NCI-H1417 treated with DMSO at 0.1 percent for 48 hours (cell line): ENCODE measurements around the gene TMEM95.
"Not testable (repeated sequence)": the region's sequence is repeated elsewhere in the genome, so short reads cannot be mapped to it uniquely, and the experiment has no call there.

Source experiments
- DNase-seq: peaks from one replicate; lab custom pipeline; 2025; lab: John Stamatoyannopoulos, UW

Gene TMEM95

DNA sequence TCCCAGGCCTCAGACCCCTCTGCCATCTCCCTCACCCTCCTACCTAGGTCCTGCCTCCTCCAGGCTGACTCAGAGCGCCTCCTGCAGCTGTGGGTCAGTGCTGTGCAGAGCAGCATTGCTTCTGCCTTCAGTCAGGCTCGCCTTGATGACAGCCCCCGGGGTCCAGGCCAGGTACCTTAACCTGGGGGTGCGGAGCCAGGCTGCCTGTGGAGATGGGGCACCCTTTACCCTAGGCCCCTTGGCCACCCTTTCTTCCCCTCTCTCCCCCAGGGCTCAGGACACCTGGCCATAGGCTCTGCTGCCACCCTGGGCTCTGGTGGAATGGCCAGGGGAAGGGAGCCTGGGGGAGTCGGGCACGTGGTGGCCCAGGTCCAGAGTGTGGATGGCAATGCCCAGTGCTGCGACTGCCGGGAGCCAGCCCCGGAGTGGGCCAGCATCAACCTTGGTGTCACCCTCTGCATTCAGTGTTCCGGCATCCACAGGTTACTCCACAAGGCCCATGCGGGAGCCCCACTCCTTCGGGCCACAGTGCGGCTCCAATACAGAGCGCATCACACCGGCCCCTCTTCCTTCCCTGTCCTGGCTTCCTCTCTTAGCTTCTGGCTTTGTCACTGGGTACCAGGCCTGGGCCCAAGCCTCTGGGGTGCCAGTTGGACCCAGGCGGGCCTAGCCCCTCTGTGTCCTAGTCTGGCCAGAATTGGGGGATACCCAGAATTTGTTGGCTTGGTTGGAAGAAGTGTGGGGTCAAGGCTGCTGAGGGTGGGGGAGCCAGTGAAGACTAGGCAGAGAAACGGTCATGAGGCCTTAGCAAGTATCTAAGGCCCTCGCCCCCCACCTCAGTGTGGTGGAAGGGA lies 8.0 kb upstream of the TMEM95 start:
- no peak for DNase-seq

DNA sequence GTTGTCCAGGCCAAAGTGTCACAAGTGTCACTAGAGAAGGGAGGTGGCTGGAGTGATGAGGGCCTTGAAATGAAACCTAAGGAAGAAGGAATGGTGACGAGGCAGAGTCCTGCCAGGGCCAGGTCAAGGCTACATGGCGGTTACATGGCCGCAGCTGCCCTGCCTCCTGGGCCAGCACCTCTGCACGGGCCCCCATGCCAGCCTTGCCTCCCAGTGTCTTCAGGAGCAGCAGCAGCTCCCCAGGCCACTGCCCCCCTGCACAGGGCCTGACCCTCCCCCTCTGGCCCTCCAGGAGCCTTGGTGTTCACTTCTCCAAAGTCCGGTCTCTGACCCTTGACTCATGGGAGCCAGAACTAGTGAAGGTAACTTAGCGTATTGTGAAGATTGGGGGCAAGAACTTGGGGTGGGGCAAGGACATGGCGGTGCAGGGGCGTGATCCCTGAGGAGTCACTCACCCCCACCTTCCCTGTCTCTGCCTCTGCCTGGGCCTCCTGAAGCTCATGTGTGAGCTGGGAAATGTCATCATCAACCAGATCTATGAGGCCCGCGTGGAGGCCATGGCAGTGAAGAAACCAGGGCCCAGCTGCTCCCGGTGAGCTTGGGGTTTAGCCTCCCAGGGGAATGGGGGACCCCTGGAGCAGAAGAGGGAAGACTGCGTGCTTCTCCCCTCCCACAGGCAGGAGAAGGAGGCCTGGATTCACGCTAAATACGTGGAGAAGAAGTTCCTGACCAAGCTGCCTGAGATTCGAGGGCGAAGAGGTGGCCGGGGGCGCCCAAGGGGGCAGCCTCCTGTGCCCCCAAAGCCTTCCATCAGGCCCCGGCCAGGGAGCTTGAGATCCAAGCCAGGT lies 7.1 kb upstream of the TMEM95 start:
- DNase-seq, result no peak

DNA sequence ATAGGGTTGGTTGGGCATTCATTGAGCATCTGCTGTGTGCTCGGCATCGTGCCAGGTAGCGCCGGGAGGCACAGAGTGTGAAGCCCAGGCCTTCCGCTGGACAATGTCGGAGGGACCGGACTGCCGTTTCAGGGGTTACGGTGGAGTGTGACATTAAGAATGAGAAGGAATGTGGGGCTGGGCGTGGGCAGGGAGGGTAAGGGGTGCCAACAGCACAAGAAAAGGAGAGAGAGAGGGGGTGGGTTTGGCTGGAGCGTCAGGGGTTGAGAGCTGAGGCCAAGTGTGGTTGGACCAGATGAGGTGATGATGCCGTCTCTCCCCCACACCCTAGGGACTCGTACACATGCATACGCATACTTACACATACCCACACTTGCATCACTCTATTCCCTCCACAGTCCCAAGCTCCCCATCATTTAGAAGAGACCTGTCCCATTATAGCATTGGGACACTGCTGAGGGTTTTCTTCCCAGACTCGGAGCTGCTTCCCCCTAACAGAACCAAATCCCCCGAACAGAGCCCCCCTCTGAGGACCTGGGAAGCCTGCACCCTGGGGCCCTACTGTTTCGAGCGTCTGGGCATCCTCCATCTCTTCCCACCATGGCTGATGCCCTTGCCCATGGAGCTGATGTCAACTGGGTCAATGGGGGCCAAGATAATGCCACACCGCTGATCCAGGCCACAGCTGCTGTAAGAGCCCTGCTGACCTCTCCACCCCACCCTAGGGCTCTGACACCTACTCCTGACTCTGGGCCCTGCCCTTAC lies 6.3 kb upstream of the TMEM95 start:
- no peak for DNase-seq

DNA sequence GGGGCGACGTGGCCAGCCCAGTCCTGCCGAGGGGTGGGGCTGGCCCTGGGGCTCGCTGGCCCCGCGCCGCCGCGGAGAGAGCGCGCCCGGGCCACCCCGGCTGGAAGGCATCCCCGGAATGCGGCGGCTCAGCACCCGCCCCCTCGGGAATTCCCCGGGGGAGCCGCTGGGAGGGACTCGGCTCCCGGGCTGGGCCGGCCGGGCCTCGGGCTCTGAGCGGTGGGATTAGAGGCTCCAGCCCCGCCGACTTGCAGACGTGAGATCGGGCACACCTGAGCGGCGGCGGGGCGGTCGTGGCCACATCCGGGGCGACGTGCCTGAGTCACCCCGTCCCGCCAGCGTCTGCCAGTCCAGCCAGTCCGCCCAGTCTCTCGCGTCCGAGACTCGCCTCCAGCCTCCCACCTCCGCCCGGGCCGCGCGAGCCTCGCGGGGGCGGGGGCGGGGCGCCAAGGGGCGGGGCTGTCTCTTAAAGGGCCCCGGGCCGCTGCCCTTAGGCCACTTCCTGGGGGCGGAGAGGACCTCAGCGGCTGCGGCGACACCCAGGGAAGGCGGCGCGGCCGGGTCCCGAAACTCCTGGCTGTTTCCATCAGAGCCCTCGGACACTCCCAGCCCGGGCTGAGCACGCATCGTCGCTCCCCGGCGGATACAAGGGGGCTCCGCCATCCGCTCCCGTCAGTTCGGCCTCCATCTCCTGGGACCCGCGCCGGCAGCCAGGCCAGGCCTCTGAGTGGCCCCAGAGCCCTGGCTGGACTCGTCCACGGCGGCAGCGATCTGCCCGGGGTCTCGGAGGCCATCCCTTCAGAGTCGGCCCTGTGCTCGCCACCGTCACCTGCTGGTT lies 3.1 kb upstream of the TMEM95 start, which contains the start of gene KCTD11:
Gene KCTD11 (plus strand): TSS at position 498 of the 838 bp plus-strand sequence.
- no peak for DNase-seq

DNA sequence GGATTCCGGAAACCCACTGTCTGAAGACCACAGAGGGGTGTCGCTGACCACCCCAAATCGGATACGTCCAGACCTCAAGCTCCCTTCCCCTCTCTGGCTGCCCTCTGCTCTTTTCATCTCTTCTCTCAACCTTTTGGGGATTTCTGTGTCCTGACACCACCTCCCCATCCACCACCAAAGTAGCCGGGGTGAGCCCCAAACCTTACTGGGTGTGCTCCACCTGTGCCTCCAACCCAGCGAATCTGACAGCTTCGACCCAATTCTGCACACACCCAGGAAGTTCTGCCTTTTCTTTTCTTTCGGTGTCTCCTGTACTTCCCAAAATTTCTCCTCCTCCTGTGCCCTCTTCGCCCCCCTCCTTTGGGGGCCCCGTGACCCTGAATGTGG lies 2.5 kb upstream of the TMEM95 start:
- DNase-seq, result no peak

DNA sequence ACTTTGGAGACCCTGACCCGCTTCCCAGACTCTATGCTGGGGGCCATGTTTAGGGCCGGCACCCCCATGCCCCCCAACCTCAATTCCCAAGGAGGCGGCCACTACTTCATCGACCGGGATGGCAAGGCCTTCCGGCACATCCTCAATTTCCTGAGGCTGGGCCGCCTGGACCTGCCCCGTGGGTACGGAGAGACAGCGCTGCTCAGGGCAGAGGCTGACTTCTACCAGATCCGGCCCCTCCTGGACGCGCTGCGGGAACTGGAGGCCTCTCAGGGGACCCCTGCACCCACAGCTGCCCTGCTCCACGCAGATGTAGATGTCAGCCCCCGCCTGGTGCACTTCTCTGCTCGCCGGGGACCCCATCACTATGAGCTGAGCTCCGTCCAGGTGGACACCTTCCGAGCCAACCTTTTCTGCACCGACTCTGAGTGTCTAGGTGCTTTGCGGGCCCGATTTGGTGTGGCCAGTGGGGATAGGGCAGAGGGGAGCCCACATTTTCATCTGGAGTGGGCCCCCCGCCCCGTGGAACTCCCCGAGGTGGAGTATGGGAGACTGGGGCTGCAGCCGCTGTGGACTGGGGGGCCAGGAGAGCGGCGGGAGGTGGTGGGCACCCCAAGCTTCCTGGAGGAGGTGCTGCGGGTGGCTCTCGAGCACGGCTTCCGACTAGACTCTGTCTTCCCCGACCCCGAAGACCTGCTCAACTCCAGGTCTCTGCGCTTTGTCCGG lies 1.9 kb upstream of the TMEM95 start:
- no peak for DNase-seq

DNA sequence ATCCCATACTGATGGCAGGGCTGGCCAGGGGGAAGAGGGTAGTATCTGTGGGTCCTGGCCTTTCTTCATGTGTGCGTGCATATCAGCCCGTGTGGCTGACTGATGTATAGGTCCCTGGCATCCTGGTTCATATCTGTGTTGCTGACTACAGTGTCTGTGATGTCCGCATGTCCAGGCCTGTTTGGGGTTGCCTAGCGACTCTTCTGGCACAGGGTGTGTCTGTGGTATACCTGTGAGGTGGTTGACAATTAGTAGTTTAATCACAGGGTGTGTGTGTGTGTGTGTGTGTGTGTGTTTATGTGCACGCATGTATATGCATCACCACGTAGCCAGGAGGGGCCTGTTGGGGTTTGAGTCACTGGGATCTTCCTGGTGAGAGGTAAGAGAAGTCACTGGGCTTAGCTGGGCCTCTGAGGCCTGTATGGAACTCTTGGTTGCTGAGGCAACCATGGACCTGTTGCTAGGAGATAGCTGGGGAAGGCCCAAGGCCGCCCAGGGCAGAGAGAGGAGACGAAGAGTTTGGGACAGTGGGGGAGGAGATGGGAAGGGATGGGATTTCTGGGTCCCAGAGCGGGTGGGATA lies 603 bp upstream of the TMEM95 start:
- DNase-seq, result no peak

DNA sequence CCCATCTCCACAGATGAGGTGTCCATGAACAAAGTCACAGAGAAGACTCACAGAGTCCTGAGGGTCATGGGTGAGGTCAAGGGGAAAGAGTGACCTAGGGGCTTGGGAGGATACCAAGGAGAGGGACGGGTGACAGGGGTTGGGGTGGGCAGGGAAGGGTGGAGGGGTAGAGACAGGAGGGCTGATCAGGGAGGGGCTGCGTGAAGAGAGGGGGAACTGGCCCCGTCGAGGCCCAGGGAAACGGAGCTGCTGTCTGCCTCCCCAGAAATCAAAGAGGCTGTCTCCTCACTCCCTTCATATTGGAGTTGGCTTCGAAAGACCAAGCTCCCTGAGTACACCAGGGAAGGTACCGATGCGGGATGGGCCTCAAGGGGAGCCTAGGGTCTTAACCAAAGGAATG lies 617 bp downstream of the TMEM95 start:
- no peak for DNase-seq

DNA sequence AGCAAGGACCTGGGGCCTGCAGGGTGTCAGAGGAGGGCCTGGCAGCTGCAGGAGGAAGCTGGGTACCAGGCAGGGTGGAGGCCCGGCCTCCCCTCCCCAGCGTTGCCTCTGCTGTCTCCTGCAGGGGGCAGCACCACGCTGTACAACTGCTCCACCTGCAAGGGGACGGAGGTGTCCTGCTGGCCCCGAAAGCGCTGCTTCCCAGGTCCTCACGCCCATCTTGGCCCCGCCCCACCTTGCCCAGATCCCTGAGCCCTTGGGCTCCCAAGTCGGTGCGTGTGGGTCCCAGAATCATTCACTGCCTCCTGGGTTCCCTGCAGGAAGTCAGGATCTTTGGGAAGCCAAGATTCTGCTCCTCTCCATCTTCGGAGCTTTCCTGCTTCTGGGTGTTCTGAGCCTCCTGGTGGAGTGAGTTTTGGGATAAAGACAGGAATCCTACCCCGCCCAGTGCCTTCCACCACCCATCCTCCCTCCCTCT lies 1.2 kb downstream of the TMEM95 start:
- no peak for DNase-seq

DNA sequence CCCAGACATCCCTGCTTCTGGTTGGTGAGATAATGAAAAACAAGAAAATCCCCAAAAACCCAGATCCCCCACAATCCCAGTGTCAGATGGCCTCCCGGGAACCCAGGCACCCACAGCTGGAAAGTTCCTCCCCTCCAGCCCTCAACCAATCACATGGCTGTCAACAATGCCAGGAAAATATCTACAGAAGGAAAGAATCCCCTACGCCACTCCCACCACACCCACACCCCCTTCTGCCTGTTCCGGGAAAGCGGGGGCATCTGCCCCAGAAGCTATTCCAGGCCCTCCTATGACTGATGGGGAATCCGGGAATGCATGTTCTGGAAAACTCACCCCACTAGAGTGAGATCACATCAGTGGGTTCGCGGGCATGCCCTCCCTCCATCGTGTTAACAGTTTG lies 1.8 kb downstream of the TMEM95 start:
- no peak for DNase-seq

DNA sequence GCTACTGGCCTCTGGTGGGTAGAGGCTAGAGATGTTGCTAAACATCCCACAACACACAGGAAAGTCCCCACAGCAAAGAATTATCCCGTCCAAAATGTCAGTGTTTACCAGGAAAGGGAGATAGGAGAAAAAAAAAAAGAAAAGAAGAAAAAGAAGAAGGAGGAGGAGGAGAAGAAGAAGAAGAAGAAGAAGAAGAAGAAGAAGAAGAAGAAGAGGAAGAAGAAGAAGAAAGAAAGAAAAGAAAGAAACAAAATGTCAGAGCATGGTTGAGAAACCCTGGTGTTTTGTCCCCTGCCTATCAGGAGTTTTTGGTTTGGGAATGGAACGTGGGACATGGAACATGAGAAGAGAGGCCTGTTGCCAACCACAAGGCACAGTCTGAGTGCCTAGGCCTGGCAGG lies 2.4 kb downstream of the TMEM95 start:
- no peak for DNase-seq

DNA sequence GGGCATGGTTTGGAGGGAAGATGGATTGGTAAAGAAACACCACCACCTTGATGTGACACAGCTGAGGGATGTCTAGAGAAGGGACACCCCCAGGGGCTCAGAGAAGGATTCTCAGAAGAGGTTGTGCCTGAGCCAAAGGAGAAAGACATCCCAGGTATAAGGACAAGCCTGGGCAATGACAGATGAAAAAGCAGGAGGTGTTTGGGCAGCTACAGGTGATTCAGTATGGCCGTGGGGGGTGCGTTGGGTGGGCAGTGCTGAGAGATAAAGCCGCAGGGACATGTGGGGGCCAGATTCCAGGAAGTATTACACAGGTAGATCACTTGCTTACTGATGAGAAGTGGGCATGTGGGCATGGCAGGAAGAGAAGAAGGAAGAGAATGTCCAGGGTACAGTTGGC lies 7.0 kb downstream of the TMEM95 start:
- DNase-seq, result no peak

DNA sequence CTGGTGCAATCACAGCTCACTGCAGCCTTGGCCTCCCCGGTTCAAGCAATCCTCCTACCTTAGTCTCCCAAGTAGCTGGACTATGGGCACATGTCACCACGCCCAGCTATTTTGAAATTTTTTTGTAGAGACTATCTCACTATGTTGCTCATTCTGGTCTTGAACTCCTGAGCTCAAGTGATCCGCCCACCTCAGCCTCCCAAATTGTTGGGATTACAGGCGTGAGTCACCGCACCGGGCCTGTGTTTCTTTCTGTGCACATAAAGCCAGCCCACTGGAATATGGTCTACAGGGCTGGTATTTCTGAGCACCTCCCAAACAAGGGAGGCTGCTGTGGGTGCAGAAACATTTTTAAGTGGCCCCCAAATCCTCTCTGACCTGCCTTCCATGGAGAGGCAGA lies 8.4 kb downstream of the TMEM95 start:
- DNase-seq, result no peak

DNA sequence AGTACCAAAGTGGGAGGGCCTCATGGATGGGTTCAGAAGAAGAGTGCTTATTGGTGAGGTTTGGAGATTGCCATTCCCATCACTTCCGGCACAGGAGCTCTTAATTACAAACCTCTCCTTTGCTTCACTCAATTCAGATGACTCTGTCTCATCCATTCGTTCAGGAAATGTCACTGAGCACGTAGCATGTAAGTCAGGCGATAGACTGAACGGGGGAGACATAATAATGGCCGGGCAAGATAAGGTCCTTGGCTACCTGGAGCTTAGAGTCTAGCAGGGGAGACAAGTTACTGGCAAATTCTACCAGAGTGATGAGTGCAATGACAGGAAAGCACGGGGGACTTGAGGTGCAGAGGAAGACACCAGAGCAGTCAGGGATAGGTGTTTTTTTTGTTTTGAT lies 11.0 kb downstream of the TMEM95 start:
- DNase-seq, result not testable (repeated sequence)

DNA sequence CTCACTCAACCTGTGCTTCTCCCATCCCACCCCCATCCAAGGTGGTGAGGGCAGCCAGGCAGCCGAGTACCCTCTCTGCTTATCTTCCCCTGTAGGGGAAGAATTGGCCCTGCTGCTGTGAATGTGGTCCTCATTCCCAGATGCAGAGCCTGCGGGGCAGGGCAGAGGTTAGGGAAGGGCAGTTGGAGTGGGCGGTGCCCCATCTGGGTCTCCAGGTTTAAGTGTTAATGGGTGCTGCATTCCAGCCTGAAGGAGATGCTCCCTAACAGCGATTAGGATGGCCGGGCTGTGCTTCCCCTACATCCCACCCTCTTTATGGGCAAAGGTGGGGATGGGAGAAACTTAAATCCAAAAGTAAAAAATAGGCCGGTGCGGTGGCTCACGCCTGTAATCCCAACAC lies 12.1 kb downstream of the TMEM95 start:
- no peak for DNase-seq

DNA sequence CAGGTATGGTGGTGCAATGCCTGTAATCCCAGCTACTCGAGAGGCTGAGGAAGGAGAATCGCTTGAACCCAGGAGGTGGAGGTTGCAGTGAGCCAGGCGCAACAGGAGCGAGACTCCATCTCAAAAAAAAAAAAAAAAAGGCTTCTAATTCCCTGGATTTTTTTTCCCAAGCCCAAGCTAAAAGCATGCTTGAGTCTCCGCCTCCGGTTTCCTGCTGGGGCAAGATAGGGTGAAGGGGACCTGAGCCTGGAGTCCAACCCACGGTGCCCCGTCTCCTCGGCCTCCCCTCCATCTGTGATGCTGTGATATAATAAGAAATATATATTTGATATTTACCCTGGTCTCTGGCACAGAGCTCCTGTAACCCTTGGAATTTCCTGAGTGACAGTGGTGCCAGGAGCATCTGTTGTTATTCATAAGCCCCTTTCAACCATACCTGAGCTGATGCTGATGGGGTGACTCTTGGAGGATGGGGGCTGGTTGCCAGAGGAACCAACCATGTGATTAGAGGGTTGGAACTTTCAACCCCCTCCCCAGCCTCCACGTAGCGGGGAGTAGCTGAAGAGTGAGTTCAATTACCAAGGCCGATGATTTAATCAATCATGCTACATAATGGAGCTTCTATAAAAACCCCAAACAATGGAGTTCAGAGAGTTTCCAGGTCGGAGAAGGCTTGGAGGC lies 13.1 kb downstream of the TMEM95 start:
- DNase-seq, result no peak

DNA sequence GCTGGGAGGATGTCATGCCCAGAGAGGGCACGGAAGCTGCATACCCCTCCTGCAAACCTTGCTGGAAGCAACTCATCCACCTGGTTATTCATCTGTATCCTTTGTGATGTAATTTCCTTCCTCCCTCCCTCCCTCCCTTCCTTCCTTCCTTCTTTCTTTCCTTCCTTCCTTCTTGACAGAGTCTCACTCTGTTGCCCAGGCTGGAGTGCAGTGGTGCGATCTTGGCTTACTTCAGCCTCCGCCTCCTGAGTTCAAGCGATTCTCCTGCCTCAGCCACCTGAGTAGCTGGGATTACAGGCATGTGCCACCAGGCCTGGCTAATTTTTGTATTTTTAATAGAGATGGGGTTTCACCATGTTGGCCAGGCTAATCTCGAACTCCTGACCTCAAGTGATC lies 13.6 kb downstream of the TMEM95 start:
- DNase-seq, result not testable (repeated sequence)

DNA sequence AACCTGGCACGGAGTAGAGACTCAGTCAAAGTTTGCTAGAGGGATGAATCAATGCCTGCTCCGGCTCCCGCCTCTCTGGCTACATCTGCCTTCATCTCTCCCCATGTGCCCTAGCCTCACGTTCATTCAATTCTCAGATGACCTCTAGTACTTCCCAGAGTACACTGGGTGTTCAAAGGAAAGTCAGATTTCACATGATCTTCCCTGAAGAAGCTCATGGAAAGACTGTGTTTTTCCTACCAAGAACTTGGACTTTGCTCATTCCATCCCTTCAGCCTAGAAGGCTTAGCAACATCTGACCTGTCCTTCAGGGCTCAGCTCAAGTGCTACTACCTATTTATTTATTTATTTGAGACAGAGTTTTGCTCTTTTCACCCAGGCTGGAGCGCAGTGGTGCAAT lies 14.9 kb downstream of the TMEM95 start:
- no peak for DNase-seq

DNA sequence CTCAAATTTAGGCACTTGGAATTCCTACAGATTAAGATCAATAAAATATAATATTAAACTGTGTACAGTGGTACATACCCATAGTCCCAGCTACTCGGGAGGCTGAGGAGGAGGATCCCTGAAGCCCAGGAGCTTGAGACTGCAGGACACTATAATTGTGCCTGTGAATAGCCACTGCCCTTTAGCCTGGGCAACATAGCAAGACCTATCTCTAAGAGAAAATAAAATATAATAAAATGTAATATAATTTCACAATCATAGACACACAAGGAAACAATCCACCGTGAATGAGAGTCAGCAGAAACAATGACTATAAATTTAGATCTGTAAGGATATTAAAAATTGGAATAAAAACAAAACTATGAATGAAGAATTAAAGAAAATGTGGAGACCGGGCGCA lies 15.9 kb downstream of the TMEM95 start:
- DNase-seq, result no peak

DNA sequence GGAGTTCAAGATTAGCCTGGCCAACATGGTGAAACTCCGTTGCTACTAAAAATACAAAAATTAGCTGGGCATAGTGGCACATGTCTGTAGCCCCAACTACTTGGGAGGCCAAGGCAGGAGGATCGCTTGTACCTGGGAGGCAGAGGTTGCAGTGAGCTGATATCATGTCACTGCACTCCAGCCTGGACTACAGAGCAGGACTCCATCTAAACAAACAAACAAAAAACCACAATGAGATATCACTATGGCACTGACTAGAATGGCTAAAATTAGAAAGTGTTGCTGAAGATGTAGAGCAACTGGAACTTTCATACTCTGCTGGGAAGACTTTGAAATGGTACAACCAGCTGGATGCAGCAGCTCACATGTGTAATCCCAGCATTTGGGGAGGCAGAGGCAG lies 19.4 kb downstream of the TMEM95 start:
- DNase-seq, result no peak
